SK-N-SH (cell line): Measurements from ENCODE around the gene RNF157. TPM values are rescaled to one million over a fixed set of nuclear protein-coding genes. Genes with fewer than 3 reads are reported as not detected.

Experiments used
- CTCF ChIA-PET: fragments of 300-600, 350-600 bp; formaldehyde crosslinking; extraction: SDS; loops from one replicate; lab custom pipeline; 2021; lab: Yijun Ruan, JAX
- POLR2A ChIA-PET: fragments of 350-600 bp; sonication (Branson Sonifier 250); formaldehyde crosslinking; extraction: SDS; loops from one replicate; lab custom pipeline; 2020; ENCODE audit warnings: antibody characterized with exemption, inconsistent platforms; lab: Yijun Ruan, JAX
- DNase-seq: peaks from one replicate; pipeline ENCODE4 v3.0.0; 2012
- H2AFZ ChIP-seq: fragments of 200-600 bp; sonication (generic); 2 replicates; pipeline ENCODE4 v1.8.1; 2016; ENCODE audit warnings: antibody characterized with exemption, mild to moderate bottlenecking, low read depth
- H3F3A ChIP-seq: fragments of 200-600 bp; sonication (generic); replicated peaks from 2 replicates; pipeline ENCODE3; 2016; ENCODE audit warnings: antibody characterized with exemption, mild to moderate bottlenecking; ENCODE audit not compliant: insufficient read depth
- H3K27ac ChIP-seq, 2 experiments: fragments of 200-500 bp in 1 of 2; fragments of 200-600 bp in 1 of 2; sonication (Bioruptor generic) in 1 of 2; sonication (generic), shearing (Covaris generic) in 1 of 2; 2 replicates each; pipeline versions ENCODE4 v1.5.1 to v1.6.1; 2014 to 2016; ENCODE audit warnings: low read depth in 2 of 2, inconsistent platforms in 1 of 2, low read length in 1 of 2, mild to moderate bottlenecking in 1 of 2, mixed read lengths in 1 of 2
- H3K27me3 ChIP-seq: fragments of 200-600 bp; sonication (generic), shearing (Covaris generic); 2 replicates; pipeline ENCODE4 v1.6.1; 2016; ENCODE audit warnings: mixed run types; ENCODE audit not compliant: insufficient read depth
- H3K36me3 ChIP-seq, 2 experiments: fragments of 200-500 bp in 1 of 2; fragments of 200-600 bp in 1 of 2; sonication (Bioruptor generic) in 1 of 2; sonication (generic) in 1 of 2; replicated peaks in 1 of 2; 2 replicates each; pipeline versions ENCODE3 to v1.5.1; 2014 to 2016; ENCODE audit warnings: low read length in 1 of 2, mild to moderate bottlenecking in 1 of 2; ENCODE audit not compliant: insufficient read depth in 2 of 2, control insufficient read depth in 1 of 2
- H3K4me1 ChIP-seq, 2 experiments: fragments of 200-500 bp in 1 of 2; fragments of 200-600 bp in 1 of 2; sonication (Bioruptor generic) in 1 of 2; sonication (generic), shearing (Covaris generic) in 1 of 2; 2 replicates each; pipeline versions ENCODE4 v1.5.1 to v1.6.1; 2014 to 2016; ENCODE audit warnings: low read depth in 1 of 2, low read length in 1 of 2, mixed run types in 1 of 2; ENCODE audit not compliant: insufficient read depth in 2 of 2, control insufficient read depth in 1 of 2
- H3K4me2 ChIP-seq: fragments of 200-600 bp; sonication (generic), shearing (Covaris generic); 2 replicates; pipeline ENCODE4 v1.6.1; 2017; ENCODE audit warnings: mixed run types
- H3K4me3 ChIP-seq, 2 experiments: fragments of 200-500 bp in 1 of 2; fragments of 200-600 bp in 1 of 2; sonication (Bioruptor generic) in 1 of 2; sonication (generic), shearing (Covaris generic) in 1 of 2; 2 replicates each; pipeline versions ENCODE4 v1.5.1 to v1.8.1; 2014 to 2016; ENCODE audit warnings: low read depth in 2 of 2, inconsistent platforms in 1 of 2, low read length in 1 of 2, mild to moderate bottlenecking in 1 of 2, mixed read lengths in 1 of 2, moderate library complexity in 1 of 2
- H3K79me2 ChIP-seq: fragments of 200-600 bp; sonication (generic); 2 replicates; pipeline ENCODE4 v1.8.1; 2017; ENCODE audit warnings: mild to moderate bottlenecking; ENCODE audit not compliant: insufficient read depth
- H3K9ac ChIP-seq: fragments of 200-600 bp; sonication (generic); 2 replicates; pipeline ENCODE4 v1.6.1; 2017; ENCODE audit warnings: mixed run types
- H3K9me2 ChIP-seq: fragments of 200-600 bp; sonication (generic); 2 replicates; pipeline ENCODE4 v1.6.1; 2017; ENCODE audit warnings: mixed run types
- H3K9me3 ChIP-seq: fragments of 200-600 bp; sonication (generic); 2 replicates; pipeline ENCODE4 v1.6.1; 2017; ENCODE audit warnings: mixed run types, mild to moderate bottlenecking, moderate library complexity
- H4K20me1 ChIP-seq: fragments of 200-600 bp; sonication (generic); 2 replicates; pipeline ENCODE4 v1.6.1; 2017; ENCODE audit warnings: mild to moderate bottlenecking, mixed run types; ENCODE audit not compliant: insufficient read depth
- ELF1 ChIP-seq: IDR thresholded peaks from 2 replicates; pipeline ENCODE4 v1.4.0; 2012
- GATA2 ChIP-seq: sonication (generic); formaldehyde crosslinking; IDR thresholded peaks from 2 replicates; pipeline ENCODE4 v1.5.0; 2020; ENCODE audit warnings: mild to moderate bottlenecking, missing genetic modification reagents
- MEF2A ChIP-seq: IDR thresholded peaks from 2 replicates; pipeline ENCODE4 v1.4.0; 2012; ENCODE audit warnings: low read depth, borderline replicate concordance
- MXI1 ChIP-seq: IDR thresholded peaks from 2 replicates; pipeline ENCODE4 v1.6.1; 2012; ENCODE audit warnings: mild to moderate bottlenecking, low read depth, low read length, improper control_type of control experiment
- NRF1 ChIP-seq: IDR thresholded peaks from 2 replicates; pipeline ENCODE4 v1.6.1; 2012; ENCODE audit warnings: low read depth, mild to moderate bottlenecking, low read length
- RAD21 ChIP-seq: IDR thresholded peaks from 2 replicates; pipeline ENCODE4 v1.6.1; 2012; ENCODE audit warnings: mild to moderate bottlenecking, low read length
- RCOR1 ChIP-seq: fragments of 150-350 bp; IDR thresholded peaks from 2 replicates; pipeline ENCODE4 v1.6.1; 2017; ENCODE audit warnings: antibody characterized with exemption, low read length
- RFX5 ChIP-seq: IDR thresholded peaks from 2 replicates; pipeline ENCODE4 v1.6.1; 2012; ENCODE audit warnings: mild to moderate bottlenecking, improper control_type of control experiment, low read length
- SIN3A ChIP-seq: IDR thresholded peaks from 2 replicates; pipeline ENCODE4 v1.6.1; 2012; ENCODE audit warnings: low read depth, mild to moderate bottlenecking, low read length, moderate library complexity, borderline replicate concordance
- SMC3 ChIP-seq: IDR thresholded peaks from 2 replicates; pipeline ENCODE4 v1.6.1; 2012; ENCODE audit warnings: low read depth, low read length, improper control_type of control experiment
- TEAD4 ChIP-seq: IDR thresholded peaks from 2 replicates; pipeline ENCODE4 v1.4.0; 2012; ENCODE audit warnings: mild to moderate bottlenecking, borderline replicate concordance; ENCODE audit not compliant: insufficient read depth
- USF1 ChIP-seq: IDR thresholded peaks from 2 replicates; pipeline ENCODE4 v1.4.0; 2012; ENCODE audit warnings: low read depth, borderline replicate concordance
- YY1 ChIP-seq: IDR thresholded peaks from 2 replicates; pipeline ENCODE4 v1.4.0; 2012; ENCODE audit warnings: low read depth, mild to moderate bottlenecking
- ZBTB33 ChIP-seq: IDR thresholded peaks from 2 replicates; pipeline ENCODE4 v1.4.0; 2012; ENCODE audit warnings: low read depth, borderline replicate concordance
- WGBS: methylation state at CpG from one replicate; pipeline ENCODE4 v1.1.6; 2017; ENCODE audit warnings: low lambda C conversion rate; 5-methylcytosine and 5-hydroxymethylcytosine counted together
- polyA plus RNA-seq, 3 experiments: library from polyadenylated mRNA; depleted of rRNA; stranded (reverse); fragments of >200 nt; gene quantifications; 2 replicates each; pipeline ENCODE4 v1.2.3, GENCODE V29; 2012
- TF ChIP-seq, protein P1 (sequence below): IDR thresholded peaks from 2 replicates; pipeline ENCODE4 v1.4.0; 2012; ENCODE audit warnings: low read depth
- TF ChIP-seq, protein P2 (sequence below): fragments of 150-350 bp; IDR thresholded peaks from 2 replicates; pipeline ENCODE4 v1.6.1; 2017; ENCODE audit warnings: antibody characterized with exemption, low read length, low read depth, borderline replicate concordance
- TF ChIP-seq, protein P3 (sequence below): fragments of 150-350 bp; IDR thresholded peaks from 2 replicates; pipeline ENCODE4 v1.6.1; 2016; ENCODE audit warnings: mild to moderate bottlenecking, low read depth, low read length

The RNF157 gene
- polyA plus RNA-seq, 1 of the 3 experiments (the other 2 are of a cell fraction) = 5.2 TPM

GRCh38 chr17:76277300-76278267 is 37.3 kb upstream of the RNF157 start:
- TF ChIP-seq, protein P1, sequence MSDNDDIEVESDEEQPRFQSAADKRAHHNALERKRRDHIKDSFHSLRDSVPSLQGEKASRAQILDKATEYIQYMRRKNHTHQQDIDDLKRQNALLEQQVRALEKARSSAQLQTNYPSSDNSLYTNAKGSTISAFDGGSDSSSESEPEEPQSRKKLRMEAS = no peak
- no peak for TF ChIP-seq TEAD4
- no peak for TF ChIP-seq SMC3
- TF ChIP-seq GATA2 (CRISPR knock-in tag) = no peak
- no peak for TF ChIP-seq RCOR1
- no peak for TF ChIP-seq USF1
- no peak for TF ChIP-seq RFX5
- TF ChIP-seq NRF1 = no peak
- no peak for TF ChIP-seq RAD21
- TF ChIP-seq YY1 = no peak
- TF ChIP-seq ELF1 = no peak
- no peak for TF ChIP-seq MXI1
- H3K79me2 ChIP-seq = no peaks in the 10 kb centered on the region
- POLR2A ChIA-PET = no interaction called here
- H3K27me3 ChIP-seq = no peaks in the 10 kb centered on the region
- H2AFZ ChIP-seq = no peak overlapping the region
- 94% methylated on average over 23 of the region's 31 CpGs for WGBS
- no peaks in the 10 kb centered on the region for H3K9me2 ChIP-seq
- H3K4me2 ChIP-seq = no peak overlapping the region
- H3K36me3 ChIP-seq = no peaks in the 10 kb centered on the region
- H3K9me3 ChIP-seq = no peaks in the 10 kb centered on the region
- no peak overlapping the region for H3K4me3 ChIP-seq
- DNase-seq = peak; percentile 36
- peaks cover 5 to 10% of the 10 kb centered on the region in 2 experiments; a peak in 1 of 4 replicates for H3K4me1 ChIP-seq
- H3F3A ChIP-seq = peaks cover 3% of the 10 kb centered on the region
- H3K27ac ChIP-seq = no peak overlapping the region
- CTCF ChIA-PET = interaction anchor here (0.8 to 8.8 kb wide), 16 partner anchors 9 to 275 kb away, joined by 3 to 332 read pairs (median 46); partner anchors contain the start of genes EXOC7, QRICH2, SPHK1 and UBALD2
- H4K20me1 ChIP-seq = no peaks in the 10 kb centered on the region
- H3K9ac ChIP-seq = no peak overlapping the region

DNA sequence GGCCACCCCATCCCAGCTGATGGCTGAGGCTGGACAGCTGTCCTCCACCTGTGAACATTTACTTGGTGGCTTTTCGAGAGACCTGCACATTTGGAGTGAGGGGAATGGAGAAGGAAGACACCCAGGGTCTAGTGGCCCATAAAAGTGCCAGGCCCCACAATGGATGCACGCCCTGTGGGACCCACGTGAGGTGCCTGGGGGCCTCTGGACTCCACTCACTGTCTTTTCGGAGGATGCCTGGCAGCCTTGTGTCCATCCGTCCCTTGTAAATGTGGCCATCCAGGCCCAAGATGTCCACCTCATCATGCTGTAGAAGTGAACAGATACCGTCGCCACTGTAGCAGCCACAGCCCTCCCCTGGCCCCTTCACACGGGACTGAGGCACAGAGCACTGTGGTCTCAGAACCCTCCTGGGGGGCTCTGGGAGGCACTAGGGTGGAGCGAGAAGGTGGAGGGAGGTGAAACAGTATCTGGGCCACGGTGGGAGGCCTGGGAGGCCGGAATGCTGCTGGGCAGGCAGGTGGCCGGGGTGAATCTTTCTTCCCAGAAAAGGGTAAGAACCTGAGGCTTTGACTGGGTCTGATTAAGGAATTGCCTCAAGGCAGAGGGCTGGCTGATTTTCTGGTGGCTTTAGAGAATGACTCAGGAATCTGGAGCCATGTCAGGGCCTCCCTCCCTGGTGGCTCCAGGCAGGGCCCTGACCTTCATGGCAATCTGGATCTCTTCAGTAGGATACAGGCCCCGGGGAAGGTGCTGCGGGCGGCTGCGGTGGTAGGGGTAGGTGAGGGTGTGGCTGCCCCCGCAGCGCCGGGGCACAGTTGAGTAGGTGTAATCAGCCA is 36.4 kb upstream of the RNF157 start:
- POLR2A ChIA-PET = no interaction called here
- no peak for TF ChIP-seq SIN3A
- no peak for TF ChIP-seq MEF2A
- TF ChIP-seq RCOR1 = no peak
- no peak for TF ChIP-seq ZBTB33
- TF ChIP-seq, protein P2, sequence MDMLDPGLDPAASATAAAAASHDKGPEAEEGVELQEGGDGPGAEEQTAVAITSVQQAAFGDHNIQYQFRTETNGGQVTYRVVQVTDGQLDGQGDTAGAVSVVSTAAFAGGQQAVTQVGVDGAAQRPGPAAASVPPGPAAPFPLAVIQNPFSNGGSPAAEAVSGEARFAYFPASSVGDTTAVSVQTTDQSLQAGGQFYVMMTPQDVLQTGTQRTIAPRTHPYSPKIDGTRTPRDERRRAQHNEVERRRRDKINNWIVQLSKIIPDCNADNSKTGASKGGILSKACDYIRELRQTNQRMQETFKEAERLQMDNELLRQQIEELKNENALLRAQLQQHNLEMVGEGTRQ = no peak
- TF ChIP-seq, protein P3, sequence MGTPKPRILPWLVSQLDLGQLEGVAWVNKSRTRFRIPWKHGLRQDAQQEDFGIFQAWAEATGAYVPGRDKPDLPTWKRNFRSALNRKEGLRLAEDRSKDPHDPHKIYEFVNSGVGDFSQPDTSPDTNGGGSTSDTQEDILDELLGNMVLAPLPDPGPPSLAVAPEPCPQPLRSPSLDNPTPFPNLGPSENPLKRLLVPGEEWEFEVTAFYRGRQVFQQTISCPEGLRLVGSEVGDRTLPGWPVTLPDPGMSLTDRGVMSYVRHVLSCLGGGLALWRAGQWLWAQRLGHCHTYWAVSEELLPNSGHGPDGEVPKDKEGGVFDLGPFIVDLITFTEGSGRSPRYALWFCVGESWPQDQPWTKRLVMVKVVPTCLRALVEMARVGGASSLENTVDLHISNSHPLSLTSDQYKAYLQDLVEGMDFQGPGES = no peak
- no peak for TF ChIP-seq MXI1

More for the DNA sequence above, 36.4 kb upstream of the RNF157 start:
- H3K4me1 ChIP-seq = peaks cover 5 to 7% of the 10 kb centered on the region in 2 experiments; a peak in 1 of 4 replicates
- peak; percentile 42 for DNase-seq
- H3K9me2 ChIP-seq = no peaks in the 10 kb centered on the region
- no peak overlapping the region for H3K4me3 ChIP-seq
- H3K36me3 ChIP-seq = no peaks in the 10 kb centered on the region
- H3K9ac ChIP-seq = no peak overlapping the region
- 83% methylated on average over 15 of the region's 19 CpGs for WGBS
- no peaks in the 10 kb centered on the region for H3K9me3 ChIP-seq
- no peaks in the 10 kb centered on the region for H4K20me1 ChIP-seq
- CTCF ChIA-PET = interaction anchor here (0.7 to 4.2 kb wide), 8 partner anchors 10 to 262 kb away, joined by 3 to 31 read pairs (median 5); no protein-coding TSS in a partner anchor
- no peak overlapping the region for H2AFZ ChIP-seq
- H3K27ac ChIP-seq = no peak overlapping the region; a peak in 1 of 4 replicates
- H3K4me2 ChIP-seq = no peak overlapping the region
- peaks cover 3% of the 10 kb centered on the region for H3F3A ChIP-seq
- H3K27me3 ChIP-seq = no peaks in the 10 kb centered on the region
- peaks cover 3% of the 10 kb centered on the region; the same call in 1 of the 2 replicates for H3K79me2 ChIP-seq
